ENCODE data around the gene SNED1.

Gene SNED1

DNA sequence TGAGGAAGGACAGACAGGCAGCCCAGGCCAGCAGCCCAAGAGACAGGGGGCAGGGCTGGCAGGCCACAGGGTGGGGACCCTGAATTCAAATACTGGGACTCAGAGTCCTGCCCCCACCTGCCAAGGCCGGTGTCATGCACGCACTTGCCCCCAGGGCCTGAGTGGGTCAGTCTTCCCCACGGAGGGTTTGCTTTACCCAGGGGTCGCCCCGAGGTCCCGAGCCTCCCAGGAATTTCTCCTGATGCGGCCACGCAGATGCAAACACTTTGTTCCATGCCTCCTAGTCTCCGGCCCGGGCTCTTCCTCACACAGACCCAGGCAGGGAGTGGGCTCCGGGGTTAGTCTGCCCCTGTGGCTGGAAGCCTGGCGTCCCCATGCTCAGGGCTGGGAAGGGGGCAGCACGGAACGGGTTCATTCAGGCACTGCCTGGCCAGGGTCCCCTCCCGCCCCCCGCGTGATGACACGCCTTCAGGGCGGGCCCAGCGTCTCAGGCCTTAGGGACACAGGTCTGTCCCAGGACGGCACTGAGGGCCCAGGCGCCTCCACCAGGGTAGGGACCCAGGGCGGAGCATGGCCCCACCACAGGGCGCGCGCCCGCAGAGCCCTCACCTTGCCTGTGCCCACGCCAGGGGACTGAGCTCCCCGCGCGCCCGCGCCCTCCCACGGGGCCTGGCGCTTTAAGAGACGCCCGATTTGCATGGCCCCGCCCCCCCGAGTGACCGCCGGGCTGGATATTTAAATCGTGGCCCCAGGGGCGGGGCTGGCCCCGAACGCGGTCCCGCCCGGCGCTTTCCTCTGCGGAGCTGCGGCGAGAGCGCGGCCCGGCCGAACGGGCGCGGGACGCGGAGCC is at the start of gene SNED1:
Gene SNED1, plus strand, starts transcription at position 763 of the 850 bp plus-strand sequence. CDS start 220 bp downstream, outside the sequence.
- no peak for DNase-seq

DNA sequence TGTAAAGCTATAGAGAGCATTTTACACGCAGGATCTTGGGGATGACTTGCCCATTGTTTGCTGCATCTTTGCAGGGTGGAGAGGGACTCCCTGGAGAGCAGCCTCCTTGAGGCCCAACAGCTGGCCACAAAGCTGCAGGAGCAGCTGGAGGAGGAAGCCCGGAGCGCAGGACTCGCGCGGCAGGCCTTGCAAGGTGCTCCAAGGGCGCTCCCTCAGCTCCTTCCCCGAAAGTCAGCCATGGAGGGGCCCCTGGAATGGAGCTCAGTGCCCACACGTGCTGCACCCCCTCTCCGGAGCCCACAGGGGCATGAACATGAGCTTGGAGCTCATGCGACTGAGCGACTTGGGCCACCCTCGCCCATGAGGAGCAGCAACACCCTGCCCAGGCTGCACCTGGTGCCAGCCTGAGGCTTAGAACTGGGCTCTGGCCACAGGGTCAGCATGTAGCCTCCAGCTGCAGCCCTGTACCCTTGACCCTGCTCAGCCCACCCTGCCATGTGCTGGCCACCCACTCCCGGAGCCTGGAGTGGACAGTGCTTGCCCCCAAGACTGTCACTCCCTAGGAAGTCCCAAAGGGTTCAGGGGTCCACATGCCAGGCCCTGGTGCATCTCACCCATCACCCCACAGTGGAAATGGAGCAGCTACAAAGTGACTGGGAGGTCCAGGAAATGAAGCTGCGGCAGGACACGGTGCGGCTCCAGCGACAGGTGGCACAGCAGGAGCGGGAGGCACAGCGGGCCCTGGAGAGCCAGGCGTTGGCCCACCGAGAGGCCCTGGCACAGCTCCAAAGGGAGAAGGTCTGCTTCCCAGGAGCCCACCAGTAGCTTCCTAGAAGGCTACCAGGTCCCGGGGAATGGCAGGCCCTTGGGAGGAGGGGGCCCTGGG is 49.3 kb upstream of the SNED1 start:
- DNase-seq = no peak

DNA sequence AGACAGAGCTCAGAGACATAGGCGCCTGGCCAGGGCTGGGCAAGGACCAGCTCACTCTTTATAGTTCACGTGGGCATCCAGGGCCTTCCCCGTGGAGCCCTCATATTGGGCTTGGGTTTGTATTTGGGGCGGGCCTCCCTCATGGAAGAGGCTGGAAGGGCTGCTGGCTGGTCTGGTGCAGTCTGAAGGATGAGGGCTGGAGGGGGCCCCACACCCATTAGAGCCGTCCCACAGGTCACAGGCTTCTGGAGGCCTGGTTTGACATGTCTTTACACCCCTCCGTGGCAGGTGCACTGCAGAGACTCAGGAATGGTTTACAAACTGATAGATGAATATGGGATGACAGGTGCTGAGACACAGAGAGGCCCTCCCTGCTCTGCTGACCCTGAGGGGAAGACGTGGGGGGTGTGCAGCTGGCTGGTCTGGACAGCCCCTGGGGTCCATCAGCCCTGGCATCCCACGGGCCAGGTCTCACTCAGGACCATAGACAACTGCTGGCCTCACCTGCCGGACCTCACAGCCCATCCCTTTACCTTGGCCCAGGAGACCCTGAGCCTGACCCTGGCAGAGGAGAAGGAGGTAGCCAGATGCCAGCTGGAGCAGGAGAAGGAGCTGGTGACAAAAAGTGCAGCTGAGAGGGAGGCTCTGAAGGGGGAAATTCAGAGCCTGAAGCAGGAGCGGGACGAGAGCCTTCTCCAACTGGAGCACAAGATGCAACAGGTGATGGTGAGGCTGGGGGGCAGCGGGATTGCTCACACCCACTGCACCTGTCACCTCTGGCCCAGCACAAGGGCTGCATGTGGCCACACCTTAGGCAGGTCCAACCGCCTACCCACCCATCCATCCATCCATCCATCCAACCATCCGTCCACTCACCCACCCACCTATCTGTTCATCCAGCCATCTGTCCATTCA is 48.4 kb upstream of the SNED1 start:
- no peak for DNase-seq

DNA sequence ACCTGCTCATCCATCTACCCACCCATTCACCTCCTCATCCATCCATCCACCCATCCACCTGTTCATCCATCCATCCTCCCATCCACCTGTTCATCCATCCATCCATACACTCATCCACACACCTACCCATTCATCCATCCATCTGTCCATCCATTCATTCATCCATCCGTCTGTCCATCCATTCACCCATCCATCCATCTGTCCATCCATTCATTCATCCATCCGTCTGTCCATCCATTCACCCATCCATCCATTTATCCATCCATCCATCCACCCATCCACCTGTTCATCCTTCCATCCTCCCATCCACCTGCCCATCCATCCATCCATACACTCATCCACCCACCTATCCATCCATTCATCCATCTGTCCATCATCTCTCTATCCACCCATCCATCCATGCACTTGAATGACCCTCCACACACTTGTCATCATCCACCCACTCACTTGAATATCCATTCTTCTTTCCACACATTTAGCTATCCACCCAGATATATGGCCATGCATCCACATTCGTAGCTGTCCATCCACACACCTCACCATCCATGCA is 47.3 kb upstream of the SNED1 start:
- no peak for DNase-seq

DNA sequence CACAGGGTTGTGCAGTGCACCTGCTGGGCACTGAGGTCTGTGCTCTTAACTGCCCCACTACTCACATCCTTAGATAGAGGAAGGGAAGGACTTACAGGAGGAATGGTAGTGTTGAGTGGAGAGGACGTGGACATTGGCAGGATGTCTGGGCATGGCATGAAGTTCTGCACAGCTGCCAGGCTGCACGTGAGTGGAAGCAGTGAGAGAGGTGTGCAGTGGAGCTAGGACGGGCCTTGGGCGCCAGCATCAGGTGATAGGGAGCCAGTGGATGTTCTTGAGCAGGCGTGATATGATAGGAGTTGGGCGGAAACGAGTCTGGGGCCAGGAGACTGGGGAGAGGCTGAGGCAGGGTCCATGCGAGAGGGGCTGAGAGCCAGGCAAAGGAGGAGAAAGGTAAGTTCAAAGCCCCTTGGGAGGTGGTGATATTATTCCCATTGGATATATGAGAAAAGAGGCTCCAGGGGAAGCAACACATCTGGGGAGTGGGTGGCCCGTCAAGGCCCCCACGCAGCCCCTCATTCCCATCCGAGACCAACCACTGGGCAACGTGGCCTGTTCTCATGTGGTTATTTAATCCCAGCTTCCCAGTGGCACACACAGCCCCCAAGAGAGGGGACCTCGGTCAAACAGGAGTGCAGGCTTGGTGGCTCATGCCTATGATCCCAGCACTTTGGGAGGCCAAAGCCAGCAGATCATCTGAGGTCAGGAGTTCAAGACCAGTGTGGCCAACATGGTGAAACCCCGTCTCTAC is 45.7 kb upstream of the SNED1 start:
- no peak for DNase-seq

DNA sequence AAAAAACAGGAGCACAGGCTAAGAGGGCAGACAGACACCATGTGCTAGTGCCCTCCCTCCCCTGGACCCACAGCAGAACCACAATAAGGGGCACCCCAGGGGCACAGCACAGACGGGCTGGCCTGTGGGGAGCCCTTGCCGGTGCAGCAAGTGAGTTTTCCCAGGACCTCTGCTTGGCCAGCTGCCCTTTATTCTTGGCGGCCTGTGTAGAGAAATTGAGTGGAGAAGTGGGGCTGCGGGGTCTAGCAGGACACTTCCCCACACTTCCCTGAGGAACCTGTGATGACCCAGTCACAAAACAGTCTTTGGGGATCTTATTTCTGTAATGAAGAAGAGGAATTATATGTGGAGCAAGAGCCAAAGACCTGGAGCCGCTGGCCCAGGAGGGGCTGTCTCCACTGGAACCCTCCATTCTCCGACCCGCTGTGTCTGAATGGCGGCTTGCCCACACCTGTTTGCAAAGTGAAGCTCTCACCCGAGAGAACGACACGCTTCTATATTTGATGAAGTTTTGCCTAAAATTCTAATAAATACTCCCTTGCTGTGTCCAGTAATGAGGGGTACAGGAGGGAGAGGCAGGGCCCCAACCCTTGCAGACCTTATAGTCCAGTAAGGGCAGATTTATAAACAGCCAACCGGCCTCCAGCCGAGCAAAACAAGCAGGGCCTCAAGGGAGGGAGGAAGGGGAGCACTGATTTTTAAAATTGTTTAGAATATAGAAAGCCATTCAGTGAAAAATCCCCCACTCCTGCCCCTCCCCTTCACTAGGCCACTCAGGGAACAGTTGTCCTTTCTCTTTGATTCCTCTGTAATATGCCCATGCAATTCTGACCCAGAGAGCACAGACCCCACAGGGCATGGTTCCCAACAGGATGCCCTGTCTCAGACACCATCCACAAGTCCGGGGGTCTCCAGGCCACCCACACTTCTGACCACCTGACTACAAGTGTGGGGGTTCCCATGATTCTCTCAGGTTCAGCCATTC is 44.7 kb upstream of the SNED1 start:
- no peak for DNase-seq

DNA sequence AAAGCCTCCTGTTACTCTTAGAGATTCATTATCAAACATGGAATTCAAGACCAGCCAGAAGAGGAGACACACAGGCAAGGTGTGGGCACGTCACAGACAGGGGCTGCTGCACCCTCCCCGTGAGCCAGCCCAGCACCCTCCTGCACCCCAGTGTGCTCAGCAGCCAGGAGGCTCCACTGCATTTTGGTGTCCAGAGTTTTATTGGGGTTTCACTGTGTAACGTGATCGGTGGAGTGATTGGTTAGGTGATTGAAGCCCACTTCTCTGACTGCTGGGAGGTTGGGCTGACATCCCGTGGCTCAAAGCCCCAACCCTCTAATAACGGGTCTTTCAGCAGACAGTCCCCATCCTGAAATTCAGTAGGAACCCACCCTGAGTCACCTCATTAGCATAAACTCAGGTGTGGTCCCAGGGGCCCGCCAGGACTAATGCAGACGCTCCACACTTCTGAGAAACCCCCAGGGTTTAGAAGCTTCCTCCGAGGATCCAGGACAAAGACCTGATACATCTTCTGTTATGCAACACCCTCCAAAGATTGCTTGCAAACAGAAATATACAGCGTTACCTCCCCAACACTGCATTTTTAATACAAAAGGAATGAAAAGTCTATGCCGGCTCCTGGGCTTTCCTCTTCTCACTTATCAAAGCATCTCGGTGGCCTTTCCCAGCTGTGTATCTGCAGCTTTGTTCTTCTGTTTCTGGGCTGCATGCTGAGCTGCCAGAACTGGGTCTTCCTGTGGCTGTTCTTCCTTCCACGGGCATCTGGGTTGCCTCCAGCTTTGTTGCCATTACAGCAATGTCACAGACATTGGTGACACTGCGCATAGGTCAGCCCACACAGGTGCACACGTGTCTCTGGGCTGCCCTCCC is 43.7 kb upstream of the SNED1 start:
- DNase-seq = no peak

DNA sequence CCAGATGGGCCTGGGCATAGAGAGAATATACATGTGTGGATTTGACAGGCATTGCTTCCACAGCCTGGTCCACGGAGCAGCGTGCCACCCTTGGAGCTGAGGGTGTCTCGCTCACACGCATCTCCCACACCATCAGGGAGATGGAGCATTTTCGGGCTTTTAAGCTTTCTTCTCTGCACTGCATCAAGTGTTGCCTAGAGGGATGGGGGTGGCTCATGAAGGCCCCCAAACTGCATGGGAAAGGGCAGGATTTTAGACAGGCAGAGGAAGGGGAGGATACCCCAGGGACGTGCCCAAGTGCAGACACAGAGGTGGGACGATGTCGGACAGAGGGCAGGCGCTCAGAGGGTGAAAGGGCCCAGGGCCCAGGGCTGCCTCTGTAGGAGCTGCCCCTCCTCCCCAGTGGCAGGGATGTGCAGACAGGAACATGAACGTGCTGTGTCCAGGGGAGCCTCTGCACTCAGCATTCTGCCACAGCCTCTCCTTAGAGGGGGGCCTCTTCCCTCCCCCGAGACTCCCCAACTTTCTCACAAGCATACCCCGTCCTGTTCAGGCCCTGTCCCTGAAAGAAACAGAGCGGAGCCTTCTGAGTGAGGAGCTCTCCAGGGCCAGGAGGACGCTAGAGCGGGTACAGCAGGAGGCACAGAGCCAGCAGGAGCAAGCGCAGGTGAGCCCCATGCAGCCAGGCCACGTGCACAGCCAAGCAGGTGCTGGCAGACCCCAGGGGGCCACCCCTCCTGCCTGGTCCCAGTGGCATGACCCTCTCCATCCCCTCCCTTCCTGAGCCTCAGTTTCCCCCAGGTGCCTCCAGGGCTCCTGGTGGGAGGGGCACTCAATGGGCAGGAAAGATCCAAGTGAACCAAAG is 42.9 kb upstream of the SNED1 start:
- no peak for DNase-seq

DNA sequence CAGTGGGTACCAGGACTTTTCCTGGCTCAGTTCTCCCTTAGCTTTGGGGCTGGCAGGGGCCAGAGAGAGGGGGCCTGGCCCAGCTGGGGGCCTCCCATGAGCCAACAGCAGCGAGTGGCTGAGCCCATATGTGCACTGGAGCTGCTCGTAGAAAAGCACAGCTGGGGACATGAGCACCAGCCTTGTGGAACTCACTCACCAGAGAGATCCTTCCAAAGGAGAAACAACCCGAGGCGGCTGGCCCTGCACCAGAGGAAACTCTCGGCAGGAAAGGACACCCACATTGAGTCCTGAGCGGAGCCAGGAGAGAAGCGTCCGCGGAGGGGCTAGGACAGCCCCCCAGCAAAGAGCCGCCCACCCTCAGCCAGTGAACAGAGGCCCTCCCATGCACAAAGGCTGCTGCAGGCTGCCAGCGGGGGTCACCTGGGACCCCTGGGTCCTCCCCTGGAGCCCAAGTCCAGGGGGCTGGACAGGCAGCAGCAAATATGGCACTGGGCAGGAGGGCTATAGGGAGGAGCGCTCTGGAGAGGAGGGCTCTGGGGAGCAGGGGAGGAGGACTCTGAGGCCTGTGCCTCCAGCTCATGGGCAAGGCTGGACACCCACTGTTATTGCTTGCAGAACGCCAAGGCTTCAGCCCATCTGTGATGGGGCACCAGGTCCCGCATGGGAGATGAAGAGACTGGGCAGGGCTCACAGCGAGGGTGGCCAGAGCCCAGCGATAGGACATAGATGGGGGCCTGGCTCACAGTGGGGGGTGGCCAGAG is 42.1 kb upstream of the SNED1 start:
- peak; percentile 46 for DNase-seq

DNA sequence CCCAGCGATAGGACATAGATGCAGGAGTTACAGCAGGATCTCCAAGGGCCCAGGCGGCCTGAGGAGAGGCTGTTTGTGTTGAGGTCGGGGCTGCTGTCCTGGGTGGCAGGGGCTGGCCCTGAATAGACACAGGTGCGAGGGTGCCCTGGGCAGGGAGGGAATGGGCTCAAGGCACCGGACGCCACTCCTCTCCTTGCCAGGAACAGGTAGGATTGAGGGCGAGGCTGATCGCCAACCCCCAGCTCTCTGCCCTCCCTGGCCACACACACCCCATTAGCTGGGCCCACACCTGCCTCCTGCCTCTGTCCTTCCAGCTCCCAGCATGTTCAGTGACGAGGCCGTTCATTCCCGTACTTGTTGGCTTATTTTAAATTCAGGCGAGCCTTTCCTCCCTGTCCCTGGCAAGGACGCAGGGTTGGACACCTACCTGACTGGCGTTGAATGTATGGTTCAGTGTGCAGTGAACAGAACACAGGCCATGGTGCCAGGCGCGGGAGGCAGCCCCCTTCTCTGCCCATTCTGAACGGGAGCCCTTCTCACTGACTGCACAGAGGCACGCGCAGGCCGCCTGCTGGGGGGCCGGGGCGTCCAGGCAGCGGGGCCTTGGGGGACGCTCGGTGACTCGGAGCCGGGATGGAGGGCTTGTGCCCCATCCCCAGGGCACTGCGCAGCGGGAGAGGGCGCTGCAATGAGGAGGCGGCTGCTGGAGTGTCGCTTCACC is 41.3 kb upstream of the SNED1 start:
- no peak for DNase-seq

DNA sequence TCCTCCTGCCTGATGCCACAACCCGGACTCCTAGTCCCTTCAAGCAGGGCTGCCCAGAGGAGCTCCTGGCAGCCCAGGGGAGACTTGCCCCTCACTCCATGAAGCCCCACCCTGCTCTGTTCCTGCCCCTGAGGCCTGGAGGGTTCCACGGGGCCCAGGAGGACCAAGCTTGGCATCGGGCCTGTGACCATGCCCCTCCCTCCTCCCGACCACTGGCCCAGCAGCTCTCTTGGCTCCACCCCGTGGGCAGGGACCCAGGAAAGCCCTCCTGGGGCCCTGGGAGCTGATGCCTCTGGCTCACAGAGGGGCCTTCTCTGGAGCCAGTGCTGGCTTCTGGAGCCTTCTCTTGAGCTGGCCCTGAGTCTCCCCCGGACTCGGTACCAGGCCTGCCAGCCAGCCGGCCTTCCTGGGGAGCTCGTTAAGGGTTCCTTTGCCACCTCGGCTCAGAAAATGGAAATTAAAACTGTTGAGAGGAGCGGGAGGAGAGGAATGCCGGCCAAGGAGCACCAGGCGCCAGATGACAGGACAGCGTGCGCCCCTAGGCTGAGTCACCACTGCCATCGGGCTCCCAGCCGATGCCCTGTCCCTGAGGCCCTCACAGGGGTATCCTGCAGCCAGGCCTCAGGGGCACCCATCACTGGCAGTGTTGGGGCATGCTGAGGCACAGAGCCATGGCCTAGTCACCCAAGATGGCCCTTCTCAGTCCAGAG is 40.6 kb upstream of the SNED1 start:
- peak; percentile 47 for DNase-seq

DNA sequence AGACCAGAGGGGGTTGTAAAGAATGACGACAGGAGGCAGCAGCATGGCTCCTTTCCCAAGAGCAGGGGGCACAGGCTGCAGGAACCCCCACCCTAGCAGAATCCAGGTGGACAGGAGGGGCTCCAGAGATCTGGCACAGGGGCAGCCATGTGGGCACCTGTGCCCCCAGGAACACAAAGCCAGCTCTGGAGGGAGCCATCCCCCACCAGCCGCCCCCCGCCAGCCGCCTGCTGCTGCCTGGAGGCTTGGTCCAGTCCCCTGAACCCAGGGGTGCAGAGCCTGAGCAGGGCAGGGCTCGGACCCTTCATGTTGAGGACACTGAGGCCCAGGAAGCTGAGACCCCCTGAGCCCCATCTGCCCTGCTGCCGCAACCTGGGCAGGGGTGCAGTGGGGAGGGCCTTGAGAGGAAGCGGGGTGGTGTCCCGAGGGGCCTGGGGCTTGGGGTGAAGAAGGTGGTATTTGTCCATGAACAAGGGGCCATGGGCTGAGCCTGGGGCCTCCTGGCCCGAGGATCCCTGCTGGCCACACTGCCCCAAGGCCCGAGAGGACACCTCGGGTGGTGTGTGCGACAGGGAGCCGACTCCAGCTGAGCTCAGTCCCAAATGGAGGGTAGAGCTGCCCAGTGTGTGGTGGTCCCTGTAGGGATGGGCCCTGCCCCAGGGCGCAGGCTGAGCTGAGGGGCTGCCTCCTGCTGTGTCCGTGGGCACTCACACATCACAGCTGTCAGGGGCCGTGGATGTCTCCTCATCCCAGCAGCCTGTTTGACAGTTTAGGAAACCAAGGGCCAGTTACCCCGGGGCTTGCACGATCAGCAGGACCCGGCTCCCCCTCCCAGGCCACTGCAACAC is 39.8 kb upstream of the SNED1 start:
- DNase-seq = no peak

DNA sequence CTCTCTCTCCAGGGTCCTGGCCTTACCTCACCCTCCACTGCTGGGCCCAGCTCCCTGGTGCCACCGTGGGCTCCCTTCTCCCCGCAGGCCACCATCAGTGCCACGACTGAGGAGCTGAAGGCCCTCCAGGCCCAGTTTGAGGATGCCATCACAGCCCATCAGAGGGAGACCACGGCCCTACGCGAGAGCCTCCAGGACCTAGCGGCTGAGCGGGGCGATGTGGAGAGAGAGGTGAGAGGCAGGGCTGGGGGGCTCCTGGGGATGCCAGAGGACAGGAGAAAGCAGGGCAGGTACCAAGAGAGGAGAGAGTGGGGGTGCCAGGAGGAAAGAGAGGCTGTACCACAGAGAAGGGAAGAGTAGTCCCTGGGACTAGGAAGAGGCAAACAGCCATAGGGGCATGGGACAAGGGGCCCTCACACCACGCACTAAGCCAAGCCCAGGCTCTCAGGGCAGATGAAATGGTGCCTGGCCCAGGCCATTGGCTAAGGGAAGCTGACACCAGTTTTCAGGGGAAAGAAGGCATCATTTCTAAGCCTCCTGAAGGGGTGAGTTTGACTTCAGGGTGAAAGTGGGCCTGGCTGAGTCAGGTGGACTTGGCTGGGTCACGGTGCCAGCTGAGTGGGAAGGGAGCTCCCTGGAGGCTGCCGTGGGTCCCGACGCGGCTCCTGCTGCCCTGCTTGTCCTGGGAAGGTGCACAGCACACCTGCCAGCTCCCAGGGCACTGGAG is 39.0 kb upstream of the SNED1 start:
- DNase-seq = no peak

DNA sequence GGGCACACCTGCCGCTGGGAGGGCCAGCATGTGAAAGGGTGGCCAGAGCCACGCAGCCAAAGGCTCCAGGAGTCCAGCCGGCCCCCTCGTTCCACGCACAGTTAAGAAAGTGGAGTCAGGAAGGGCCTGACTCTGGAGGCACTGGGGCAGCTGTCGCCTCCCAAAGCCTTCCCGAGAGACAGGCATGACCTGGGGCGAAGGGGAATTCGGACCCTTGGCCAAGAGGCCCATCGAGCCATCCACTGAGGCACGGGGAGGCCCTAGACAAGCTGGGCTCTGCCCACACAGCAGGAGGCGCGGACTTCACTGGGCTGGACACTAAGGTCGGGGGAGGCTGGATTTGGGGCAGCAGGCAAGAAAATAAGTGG is 38.5 kb upstream of the SNED1 start:
- DNase-seq = no peak

Measured in NCI-H446 treated with DMSO at 0.1 percent for 48 hours (cell line).